Stimulated activated CD4-positive, alpha-beta T cell treated with anti-CD3 and anti-CD28 coated beads, Interleukin-1b, Interleukin-23, amount 100 ng/mL, for 48 hours (primary cell): ENCODE results near the gene BEND6.
A peak's percentile ranks its signal among the peaks of the same experiment; 100 is the strongest.

Experiments used
- DNase-seq: peaks from one replicate; pipeline ENCODE4 v3.0.0-alpha.2; 2020

The BEND6 gene

DNA sequence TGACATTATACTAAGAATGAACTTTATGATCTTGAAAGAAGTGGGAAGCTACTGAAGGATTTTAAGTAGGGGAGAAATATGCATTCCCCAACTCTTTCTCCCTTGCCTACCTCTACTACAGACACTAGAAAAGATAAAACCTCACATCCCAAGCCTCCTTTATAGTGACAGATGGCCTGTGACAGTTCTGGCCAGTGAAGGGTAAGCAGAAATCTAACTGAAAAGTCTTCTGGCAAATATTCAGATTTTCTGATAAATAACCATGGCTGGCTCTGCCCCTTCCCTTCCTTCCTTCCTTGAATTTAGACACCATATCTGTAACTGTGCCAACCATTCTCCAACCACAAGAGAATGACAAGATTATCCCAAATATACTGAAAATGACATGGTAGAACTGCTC is 10.2 kb upstream of the BEND6 start:
- DNase-seq: no peak

DNA sequence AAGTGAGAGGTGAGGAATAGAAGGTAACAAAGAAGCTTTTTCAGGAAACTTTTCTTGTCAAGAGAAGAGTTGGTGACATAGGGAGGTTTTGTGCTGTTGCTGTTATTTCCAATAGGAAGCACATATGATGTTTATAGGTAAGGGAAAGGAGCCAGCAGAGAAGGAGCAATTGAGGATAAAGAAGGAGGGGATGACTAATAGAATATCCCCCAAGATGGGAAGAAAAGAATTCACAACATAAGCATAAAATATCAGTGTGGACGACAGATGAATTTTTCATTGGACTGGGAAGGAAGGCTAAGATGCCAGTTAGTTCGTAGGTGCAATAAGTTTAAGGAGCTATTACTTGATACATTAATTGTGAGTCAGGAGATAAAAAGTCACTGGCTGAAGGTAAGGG is 8.5 kb upstream of the BEND6 start:
- DNase-seq: no peak

DNA sequence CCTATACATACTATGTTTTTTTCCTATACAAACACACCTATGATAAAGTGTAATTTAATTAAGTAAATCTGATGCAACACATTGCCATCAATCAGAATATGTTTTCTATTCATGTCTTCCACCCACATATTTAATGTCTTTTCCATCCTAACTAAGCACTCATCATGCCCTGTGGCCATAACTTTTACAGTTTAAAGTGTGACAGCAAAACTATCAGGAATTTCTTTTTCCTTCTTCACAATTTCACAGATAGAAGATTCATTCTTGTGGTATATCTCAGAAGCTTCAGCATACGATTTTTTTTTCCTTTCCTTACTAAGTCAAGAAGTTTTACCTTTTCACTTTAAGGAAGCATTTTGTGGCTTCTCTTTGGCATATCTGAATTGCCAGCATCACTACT is 7.0 kb upstream of the BEND6 start:
- DNase-seq: no peak

DNA sequence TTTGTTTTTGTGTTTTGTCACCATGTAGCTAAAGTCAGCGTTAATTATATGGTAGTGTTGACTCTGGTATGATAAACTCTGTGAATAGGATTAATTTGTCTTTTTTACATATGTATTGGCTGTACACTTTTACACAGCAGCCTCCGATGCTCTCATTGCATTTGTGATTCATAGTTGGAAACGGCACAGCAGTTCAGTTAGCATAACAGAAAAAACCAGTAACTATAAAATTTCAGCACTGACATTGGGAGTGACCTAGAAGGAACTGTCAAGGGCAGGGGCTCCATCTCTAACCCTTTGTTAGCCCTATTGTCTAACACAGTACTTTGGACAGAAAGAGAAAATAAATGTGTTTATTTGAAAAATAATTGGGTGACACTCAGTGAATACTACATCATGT is 5.6 kb upstream of the BEND6 start:
- no peak for DNase-seq

DNA sequence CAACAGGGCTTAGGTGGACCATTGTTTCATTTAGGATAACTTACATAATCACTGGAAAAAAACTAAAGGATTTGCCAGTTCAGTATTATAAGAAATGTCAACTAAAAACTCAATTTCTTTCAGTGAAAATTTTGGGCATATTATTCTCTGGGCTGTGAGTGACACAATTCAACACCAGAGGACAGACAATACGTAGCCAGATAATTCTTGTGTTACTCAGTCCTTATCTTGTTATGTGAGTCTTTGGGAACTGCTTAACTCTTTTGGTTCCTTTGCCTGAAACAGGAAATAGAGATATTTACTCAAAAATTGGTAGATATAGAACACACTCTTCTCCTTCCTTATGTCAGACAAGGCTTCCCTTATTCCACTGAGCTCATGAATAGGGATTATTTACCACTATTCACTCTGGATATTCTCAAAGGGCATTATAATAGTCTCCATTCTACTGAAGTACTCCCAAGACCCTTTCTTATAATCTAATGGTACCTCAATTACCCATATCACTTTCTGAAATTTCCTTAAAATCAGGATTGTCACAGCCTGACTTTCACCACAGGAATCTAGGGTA is 4.9 kb upstream of the BEND6 start:
- DNase-seq: no peak

DNA sequence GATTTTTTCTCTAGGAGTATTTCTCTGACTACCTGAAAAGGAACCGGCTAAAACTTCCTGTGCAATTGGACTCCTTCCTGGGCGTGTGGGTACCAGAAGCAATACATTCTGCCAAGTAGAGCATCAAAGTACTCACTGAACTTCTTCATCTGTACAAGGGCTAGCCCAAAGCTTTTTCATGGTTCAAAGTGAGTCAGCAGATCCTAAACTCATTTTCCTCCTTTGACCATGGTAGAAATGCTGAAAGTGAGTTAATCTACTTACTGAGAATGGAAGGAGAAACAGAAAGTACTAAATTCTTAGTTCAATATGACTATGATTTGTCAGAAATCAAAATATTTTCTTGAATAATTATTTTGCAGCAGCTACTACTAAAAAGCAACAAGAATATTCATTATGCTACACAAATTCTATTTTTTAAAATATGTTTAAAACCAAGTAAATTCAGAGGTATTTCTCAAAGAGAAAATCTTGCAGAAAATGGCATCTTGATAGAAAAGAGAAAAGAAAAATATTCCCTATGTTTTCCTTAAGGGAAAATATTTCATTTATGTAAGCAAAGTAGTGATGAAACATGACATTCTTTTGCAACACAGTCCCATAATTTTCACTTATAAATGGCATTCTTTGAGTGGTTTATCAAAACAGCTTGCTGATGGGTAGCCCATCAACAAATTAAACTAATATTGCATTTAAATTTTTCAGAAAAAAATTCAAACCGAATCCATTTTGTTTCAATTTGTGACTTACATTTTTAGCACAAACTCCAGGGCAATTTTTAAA is 3.7 kb upstream of the BEND6 start:
- no peak for DNase-seq

DNA sequence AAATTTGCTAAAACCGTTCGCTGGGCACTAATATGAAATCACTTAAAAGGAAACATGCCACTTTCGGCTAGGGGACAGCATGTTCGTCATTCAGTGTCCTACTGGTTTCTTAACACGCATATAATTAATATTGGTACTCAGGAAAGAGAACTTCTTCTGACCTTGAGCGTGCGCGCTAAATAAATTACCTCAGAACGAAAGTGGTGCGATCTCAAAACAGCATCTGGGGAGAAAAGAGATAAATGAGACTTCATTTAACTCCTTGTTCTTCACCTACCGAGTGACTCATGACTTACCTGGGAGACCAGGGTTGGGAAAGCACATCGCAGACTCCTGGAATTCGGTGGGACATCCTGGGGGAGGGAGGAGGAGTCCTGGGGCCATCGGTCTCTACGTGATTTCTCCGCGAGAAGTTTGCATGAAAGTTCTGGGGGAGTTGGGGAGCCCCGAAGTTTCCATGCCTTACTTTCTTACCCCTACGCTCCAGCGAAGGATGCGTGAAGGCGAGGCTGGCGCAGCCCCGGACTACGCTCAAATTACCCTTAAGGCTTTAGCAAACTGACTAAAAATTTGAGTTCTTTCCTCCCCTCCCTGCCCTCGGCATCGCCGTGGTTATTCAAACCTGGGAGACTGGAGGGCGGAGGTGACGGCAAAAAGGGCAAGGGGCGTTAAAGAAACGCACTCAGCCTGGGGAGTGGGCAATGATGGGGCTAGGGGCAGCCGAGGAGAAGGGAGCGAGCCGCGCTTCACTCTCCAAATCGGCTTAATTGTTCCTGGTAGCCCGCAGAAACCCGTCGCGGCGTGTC is 1.1 kb upstream of the BEND6 start:
- no peak for DNase-seq

DNA sequence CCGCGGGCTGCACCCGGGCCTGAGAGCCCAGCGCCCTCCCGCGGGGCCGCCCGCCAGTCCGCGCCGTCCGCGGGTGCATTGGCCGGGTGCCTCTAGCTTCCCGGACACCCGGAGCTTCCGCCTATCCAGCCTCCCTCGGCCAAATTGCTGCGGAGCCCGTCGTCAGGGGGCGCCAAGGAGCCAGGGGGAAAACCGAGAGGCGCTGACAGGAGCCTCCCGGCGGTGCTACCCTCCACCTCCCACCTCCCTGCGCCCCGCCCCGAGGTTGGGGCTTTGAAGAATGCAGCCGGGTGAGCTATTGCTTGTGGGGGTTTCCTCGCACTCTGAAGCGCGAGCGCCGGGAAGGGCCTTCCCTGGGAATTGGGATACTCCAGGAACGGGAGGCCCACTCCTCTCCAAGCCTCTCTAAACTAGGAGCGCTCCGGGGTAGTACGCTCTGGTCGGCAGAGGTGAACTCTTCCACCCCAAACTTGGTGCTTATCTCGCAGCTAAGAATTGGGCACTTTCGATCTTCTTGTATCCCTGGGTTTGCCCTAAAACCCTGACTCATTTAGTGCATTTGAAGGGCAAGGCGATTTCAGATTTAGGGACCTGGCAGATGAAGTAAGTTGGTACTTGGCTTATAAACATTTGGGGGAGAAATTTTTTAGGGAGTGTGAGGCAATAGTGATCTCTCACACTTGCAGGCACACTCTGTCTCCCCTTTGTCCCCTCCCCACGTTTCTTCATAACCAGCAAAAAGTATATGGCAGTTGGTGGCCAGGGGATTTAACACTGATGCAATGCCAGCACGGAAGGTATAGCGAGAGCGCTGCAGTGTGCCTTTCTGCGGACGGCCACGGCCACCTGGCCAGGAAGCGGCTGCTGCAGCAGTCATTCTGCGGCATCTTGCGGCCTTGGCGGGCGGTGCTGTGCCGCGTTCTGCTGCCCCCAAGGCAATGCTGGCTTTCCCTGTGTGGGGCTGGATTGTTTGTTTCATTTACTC is 556 bp downstream of the BEND6 start:
- DNase-seq: peak; percentile 71

DNA sequence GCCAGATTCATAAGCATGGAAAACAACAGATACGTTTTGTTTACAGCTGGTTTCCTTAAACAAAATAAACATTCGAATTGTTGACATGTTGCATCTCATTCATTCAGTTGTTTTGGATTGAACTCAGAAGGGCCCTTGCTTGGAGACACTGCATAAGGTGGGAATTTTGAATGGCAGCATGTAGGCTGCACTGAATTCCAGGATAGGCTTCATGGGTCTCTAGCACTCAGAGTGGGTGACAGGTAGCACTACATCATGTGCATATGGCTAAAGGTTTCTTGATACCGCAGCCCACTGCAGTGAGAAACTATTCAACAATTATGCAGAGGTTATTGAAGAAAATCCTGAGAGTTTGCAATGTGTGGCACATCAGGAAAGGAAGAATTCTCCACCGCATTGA is 1.6 kb downstream of the BEND6 start:
- DNase-seq: no peak

DNA sequence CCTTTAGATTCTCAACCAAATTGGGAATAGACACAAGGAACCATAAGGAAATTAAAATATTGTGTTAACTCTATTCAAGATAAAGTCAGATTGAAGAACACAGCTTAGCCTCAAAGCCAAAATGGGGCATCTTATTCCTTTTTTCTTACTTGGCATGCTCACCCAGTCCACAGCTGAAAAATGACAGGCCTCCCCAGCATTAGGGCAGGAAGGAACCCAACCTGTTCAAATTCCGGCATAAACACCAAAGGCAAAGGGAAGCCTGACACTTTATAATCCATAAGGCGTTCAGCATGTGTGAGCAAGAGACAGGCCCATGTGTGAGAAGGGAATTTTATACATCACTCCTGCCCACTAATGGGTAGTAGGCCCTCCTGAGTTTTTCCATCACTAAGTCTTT is 2.9 kb downstream of the BEND6 start:
- no peak for DNase-seq

DNA sequence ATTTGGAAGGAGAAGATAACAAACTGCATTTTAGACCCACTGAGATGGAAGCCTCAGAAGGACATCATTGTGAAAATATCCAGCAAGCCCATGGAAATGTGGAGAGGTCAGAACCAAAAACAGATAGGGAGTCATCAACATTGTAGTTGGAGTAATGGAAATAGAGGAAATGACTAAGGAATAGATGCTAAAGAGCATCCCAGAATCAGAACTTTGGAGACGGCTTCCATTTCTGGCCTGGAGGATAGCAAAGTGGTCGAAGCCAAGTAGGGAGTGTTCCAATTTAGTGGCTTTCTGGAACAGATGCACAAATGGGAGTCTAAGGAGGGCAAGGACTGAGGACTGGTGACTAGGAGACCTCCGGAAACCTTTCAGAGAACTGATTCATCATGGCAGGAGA is 3.6 kb downstream of the BEND6 start:
- no peak for DNase-seq

DNA sequence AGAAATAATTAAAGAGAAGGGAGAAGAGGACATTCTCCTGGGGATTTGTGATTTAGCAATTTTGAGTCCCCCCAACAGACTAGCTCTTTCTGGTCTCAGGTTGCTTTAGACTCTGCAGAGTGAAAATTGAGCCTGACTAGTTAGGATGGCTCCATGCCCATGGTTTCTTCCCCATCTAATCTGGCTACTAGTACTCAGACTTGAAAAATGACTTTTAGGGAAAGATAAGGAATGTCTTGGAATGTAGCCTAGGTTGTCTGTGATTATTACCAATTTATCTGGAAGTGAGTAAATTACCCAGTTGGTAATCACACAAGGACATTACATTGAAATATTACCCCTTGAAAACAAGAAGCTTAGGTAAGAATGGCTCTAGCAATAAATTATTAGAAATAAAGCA is 4.2 kb downstream of the BEND6 start:
- no peak for DNase-seq

DNA sequence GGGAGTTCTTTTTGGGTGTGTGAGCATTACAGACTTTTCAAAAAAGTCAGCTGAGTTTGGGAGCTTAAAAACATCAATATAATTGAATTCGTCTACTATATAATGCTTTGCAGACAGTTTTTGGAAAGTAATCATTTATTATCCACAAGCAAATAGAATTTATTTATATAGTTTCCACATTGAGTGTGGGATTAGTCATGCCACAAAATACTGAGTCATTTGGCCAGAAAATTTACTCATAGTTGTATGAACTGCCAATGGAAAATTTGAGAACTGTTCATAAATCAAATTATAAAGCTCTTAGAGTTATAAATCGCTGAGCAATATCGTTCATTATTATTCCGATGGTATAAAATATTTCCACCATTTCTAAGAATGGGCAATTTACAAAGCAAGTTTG is 5.0 kb downstream of the BEND6 start:
- no peak for DNase-seq

DNA sequence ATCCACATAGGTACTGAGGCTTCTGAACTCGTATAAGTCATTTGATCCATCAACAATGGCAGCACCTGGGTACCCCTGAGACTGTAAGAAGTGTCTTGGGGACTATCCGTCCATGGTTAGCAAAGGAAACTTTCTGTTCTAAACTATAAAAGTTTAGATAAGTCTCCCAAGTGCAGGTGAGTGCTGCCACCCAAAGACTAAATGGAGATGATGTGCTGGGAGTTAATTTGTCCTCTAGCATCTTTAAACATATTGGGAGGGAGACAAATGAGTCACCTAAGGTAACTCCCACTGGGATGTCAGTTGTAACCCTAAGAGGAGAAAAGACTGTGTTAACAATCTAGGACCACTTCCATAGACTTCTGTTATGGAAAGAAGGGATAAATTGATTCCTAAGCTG is 6.2 kb downstream of the BEND6 start:
- no peak for DNase-seq

DNA sequence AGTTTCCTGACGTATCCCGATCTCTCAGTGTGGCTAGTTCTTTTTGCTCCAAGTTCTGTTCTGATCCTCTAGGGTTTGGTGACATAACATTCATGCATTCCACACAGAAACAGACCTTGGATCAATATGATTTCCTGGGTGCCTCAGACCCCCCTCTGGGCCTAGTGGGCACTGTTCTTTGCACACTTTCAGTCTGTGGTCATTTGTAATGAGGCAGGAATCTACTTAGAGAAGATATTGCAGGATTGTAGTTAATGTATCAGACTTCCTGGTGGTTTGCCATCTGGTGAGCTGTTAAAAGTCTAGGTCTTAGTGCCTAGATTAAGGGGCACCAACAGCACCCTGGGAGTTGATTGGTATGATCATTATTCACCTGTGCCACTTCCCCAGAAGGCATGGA is 7.5 kb downstream of the BEND6 start:
- no peak for DNase-seq

DNA sequence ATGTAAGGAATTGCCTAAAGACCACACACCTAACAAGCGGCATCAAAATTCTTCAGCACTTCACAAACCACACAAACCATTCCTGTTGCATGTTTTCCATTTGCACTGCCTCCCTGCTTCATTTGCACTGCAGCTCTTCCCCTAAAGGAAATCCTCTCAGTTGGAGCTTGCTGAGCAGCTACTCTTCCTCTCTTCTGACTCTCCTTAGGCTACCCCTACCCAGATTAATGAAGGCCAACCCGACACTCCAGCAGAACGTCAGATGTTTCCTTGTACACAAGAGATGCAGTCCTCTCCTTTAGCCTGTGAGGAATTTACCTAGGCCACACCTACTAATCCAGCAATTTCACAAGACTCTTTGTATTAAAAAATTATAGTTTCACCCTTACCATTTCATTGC is 8.1 kb downstream of the BEND6 start:
- no peak for DNase-seq

DNA sequence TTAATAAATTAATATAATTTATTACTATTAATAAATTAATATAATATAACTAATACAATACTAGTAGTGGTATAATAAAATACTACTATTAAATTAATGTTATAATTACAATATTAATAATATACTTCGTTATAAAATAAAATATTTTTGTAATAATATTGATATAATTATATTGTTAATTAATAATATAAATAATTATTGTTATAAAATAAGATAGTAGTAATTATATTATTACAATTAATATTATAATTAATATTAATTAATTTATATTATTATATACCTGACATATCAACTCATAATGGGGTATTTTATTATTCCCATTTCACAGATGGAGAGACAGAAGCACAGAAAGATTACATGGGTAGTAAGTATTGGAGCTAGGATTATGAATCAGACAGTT is 8.9 kb downstream of the BEND6 start:
- DNase-seq: no peak

DNA sequence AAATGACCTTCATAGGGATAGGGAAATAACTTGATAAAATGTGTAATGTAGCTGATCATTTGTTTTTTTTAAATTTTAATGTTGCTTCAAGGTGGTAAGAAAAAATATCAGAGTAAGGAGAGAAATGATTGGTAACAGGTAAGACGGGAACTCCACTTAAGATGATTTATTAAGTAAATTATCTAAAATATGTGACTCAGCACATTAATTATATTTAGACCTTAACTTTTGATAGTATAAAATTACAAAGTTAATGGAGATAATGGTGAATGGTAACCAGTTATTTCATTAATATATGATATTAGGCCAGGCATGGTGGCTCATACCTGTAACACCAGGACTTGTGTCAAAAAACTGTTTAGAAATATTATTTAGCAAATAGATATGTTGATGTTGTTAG is 10.2 kb downstream of the BEND6 start:
- DNase-seq: no peak

DNA sequence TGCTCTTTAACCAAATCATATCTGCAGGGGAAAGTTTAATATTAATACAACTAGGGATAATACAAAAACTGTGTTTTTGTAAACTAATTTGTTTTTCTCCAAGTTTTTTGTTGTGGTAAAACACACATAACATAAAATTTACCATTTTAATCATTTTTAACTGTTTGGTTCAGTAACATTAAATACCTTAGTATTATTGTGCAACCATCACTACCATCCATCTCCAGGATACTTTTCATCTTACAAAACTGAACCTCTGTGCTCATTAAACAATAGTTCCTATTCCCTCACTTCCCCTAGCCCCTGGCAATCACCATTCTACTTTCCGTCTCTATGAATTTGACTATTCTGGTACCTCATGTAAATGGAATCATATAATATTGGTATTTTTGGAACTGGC is 15.9 kb downstream of the BEND6 start:
- no peak for DNase-seq

DNA sequence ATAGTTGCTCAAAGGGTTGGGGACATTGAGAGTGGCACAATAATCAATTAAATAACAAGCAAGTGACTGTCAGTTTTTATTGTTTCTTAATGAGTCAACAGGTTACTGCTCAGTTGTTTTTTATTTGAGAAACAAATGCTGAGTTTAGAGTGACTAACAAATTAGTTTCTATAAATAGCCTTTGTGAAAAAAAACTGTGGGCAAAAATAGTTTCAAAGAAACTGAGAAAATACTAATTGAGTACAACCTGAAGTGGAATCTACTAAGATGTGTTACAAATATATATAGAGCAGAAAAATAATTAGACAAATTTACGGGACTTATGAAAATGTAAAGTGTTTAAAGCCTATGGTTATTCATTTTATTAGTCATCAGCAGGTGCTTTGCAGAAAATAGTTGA is 22.3 kb downstream of the BEND6 start:
- DNase-seq: no peak

DNA sequence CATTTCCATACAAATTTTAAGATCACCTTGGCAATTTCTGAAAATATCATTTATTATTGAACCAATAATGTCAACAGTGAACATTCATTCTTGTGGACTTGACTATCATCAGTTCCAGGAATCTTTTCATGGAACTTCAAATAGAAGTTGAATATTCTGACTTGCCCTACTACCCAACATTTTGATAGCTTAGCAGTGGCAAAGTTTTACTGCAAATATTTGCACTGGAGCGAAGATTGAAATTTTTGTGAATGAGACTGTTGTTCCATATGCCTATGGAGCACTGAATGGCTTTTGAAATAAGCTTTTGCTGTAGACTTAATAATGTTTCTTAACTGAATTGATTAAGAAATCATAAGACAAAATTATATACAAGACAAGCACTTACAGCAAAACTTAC is 23.6 kb downstream of the BEND6 start:
- DNase-seq: no peak

DNA sequence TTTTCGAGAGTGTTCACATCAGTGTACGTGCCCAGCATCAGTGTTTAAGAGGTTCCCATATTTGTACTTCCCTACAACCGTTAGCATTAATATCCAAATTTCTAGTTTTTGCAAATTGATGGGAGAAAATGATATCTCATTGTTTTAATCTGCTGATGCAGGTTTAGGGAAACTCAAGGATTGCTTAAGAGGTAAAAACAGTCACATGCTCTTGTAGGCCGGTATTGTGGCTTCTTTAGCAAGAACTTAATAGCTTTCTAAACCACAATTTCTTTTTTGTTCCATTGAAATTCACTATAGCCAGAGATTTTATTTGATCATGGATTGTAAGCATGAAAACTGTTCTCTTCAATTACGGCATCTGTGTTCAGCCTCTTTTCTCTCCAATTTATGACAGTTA is 29.5 kb downstream of the BEND6 start:
- DNase-seq: no peak

DNA sequence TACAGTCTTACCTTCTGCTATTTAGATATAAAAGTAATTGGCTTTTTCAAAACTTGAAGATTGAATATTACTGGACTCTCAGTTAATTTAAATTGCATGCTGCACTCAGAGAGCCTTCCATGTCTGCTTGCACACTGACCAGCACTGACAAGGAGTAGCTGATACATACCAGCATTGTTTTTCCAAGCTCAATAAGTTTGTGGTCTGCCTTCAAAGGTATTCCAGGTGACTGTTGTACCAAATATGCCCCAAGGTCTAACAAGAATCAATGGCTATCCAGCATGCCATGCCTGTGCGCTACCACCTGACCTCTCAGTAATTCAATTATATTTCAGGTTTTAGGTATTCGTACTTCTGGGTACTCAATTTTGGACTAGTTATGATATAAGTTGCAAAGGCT is 30.0 kb downstream of the BEND6 start:
- DNase-seq: no peak
